ENCODE results near the gene DCTPP1.

DCTPP1 gene

GRCh38 chr16:30418350-30419181 is 11.3 kb downstream of the DCTPP1 start:
- peak overlapping the region; percentile 47 for H3K4me3 ChIP-seq (ENCODE audit: low read depth, low read length)
- DNase-seq (ENCODE audit: low read depth): no peak
- TF ChIP-seq CTCF (IDR thresholded peaks at IDR 0.05; ENCODE audit: control insufficient read depth, extremely low read depth, insufficient read depth): no peak

- H3K4me3 ChIP-seq (ENCODE audit: low read depth, low read length): peak overlapping the region; percentile 52
- DNase-seq (ENCODE audit: low read depth): peak; percentile 92
- peak; percentile 40 for TF ChIP-seq CTCF (IDR thresholded peaks at IDR 0.05; ENCODE audit: control insufficient read depth, extremely low read depth, insufficient read depth)
Observed at GRCh38 chr16:30417529-30418349, 12.1 kb downstream of the DCTPP1 start.

- no peak for DNase-seq (ENCODE audit: low read depth)
- peak overlapping the region; percentile 52 for H3K4me3 ChIP-seq (ENCODE audit: low read depth, low read length)
- TF ChIP-seq CTCF (IDR thresholded peaks at IDR 0.05; ENCODE audit: control insufficient read depth, extremely low read depth, insufficient read depth): no peak
Observed at GRCh38 chr16:30416624-30417528, 13.0 kb downstream of the DCTPP1 start.

GRCh38 chr16:30416047-30416603 is 13.7 kb downstream of the DCTPP1 start:
- H3K4me3 ChIP-seq (ENCODE audit: low read depth, low read length): no peak overlapping the region
- TF ChIP-seq CTCF (IDR thresholded peaks at IDR 0.05; ENCODE audit: control insufficient read depth, extremely low read depth, insufficient read depth): no peak
- DNase-seq (ENCODE audit: low read depth): no peak

- no peak for TF ChIP-seq CTCF (IDR thresholded peaks at IDR 0.05; ENCODE audit: control insufficient read depth, extremely low read depth, insufficient read depth)
- no peak for DNase-seq (ENCODE audit: low read depth)
- H3K4me3 ChIP-seq (ENCODE audit: low read depth, low read length): no peak overlapping the region
Observed at GRCh38 chr16:30414159-30414558, 15.7 kb downstream of the DCTPP1 start.

GRCh38 chr16:30413112-30413806 is 16.6 kb downstream of the DCTPP1 start:
- H3K4me3 ChIP-seq (ENCODE audit: low read depth, low read length): no peak overlapping the region

More at GRCh38 chr16:30413112-30413806, 16.6 kb downstream of the DCTPP1 start:
- DNase-seq (ENCODE audit: low read depth): no peak
- no peak for TF ChIP-seq CTCF (IDR thresholded peaks at IDR 0.05; ENCODE audit: control insufficient read depth, extremely low read depth, insufficient read depth)

Data from LNCaP clone FGC (cell line).